Caco-2 (cell line): ENCODE measurements around the gene PLEKHG2. TPM values are rescaled to one million over a fixed set of nuclear protein-coding genes. Genes with fewer than 3 reads are reported as not detected.
A peak's percentile ranks its signal among the peaks of the same experiment; 100 is the strongest.

Experiments used
- BruUV-seq: library from RNA; stranded (reverse); fragments of 400-500 nt; replicated peaks from 2 replicates; lab custom pipeline; 2021; lab: Mats Ljungman, UMichigan
- CTCF ChIA-PET: fragments of 300-600 bp; sonication (Branson Sonifier 250); formaldehyde crosslinking; loops from one replicate; lab custom pipeline; 2022; ENCODE audit warnings: antibody characterized with exemption; lab: Charles Lee
- POLR2A ChIA-PET: fragments of 300-600 bp; sonication (Branson Sonifier 250); formaldehyde crosslinking; loops from one replicate; lab custom pipeline; 2022; ENCODE audit warnings: antibody characterized with exemption; lab: Charles Lee
- DNase-seq, 2 experiments: peaks; one replicate each; pipeline versions ENCODE4 v3.0.0 to v3.0.0-alpha.2; 2020 to 2022
- H3K27me3 ChIP-seq: replicated peaks from 2 replicates; pipeline ENCODE4 v1.6.0; 2011; ENCODE audit warnings: low read length; ENCODE audit not compliant: control insufficient read depth, insufficient read depth
- H3K36me3 ChIP-seq: 2 replicates; pipeline ENCODE4 v1.5.1; 2011; ENCODE audit warnings: low read length; ENCODE audit not compliant: control insufficient read depth, insufficient read depth
- H3K4me1 ChIP-seq: fragments of 250-450 bp; sonication (Bioruptor Pico); 2 replicates; pipeline ENCODE4 v1.5.1; 2020; ENCODE audit warnings: mild to moderate bottlenecking
- H3K4me3 ChIP-seq: 2 replicates; pipeline ENCODE4 v1.5.1; 2011; ENCODE audit warnings: low read depth, mild to moderate bottlenecking, control low read depth, low read length
- H3K9me3 ChIP-seq: fragments of 250-450 bp; sonication (Bioruptor Pico); 2 replicates; pipeline ENCODE4 v1.5.1; 2020; ENCODE audit warnings: mild to moderate bottlenecking, moderate library complexity
- H3K27ac Mint-ChIP-seq: one replicate; pipeline ENCODE4 v1.8.0; 2022; ENCODE audit warnings: mixed read lengths; ENCODE audit not compliant: unreplicated experiment
- H3K27me3 Mint-ChIP-seq: one replicate; pipeline ENCODE4 v1.8.0; 2022; ENCODE audit warnings: mixed read lengths; ENCODE audit not compliant: insufficient read depth, unreplicated experiment
- H3K36me3 Mint-ChIP-seq: one replicate; pipeline ENCODE4 v1.8.0; 2022; ENCODE audit warnings: mild to moderate bottlenecking, mixed read lengths; ENCODE audit not compliant: insufficient read depth, unreplicated experiment
- H3K4me1 Mint-ChIP-seq: one replicate; pipeline ENCODE4 v1.8.0; 2022; ENCODE audit warnings: low read depth, mixed read lengths; ENCODE audit not compliant: unreplicated experiment
- H3K4me3 Mint-ChIP-seq: one replicate; pipeline ENCODE4 v1.8.0; 2022; ENCODE audit warnings: mild to moderate bottlenecking, moderate library complexity, mixed read lengths; ENCODE audit not compliant: unreplicated experiment
- H3K9me3 Mint-ChIP-seq: one replicate; pipeline ENCODE4 v1.8.0; 2022; ENCODE audit warnings: mixed read lengths; ENCODE audit not compliant: unreplicated experiment
- CTCF ChIP-seq, 2 experiments: fragments of 200-600 bp in 1 of 2; IDR thresholded peaks; 1 replicate in 1 of 2; 2 replicates in 1 of 2; pipeline versions ENCODE4 v1.5.1 to v1.8.0; 2011 to 2022; ENCODE audit warnings: antibody characterized with exemption in 1 of 2, control low read depth in 1 of 2, inconsistent platforms in 1 of 2, low read depth in 1 of 2, low read length in 1 of 2, mild to moderate bottlenecking in 1 of 2, moderate library complexity in 1 of 2; ENCODE audit not compliant: insufficient read depth in 1 of 2, severe bottlenecking in 1 of 2, unreplicated experiment in 1 of 2
- intact Hi-C: fragments of 100-400 bp; cut with micrococcal nuclease; formaldehyde crosslinking; loops from one replicate; pipeline ENCODE4 v1.10.0; 2022; ENCODE audit not compliant: unreplicated experiment
- total RNA-seq: library from RNA; stranded (reverse); gene quantifications from 2 replicates; pipeline ENCODE4 v1.2.3, GENCODE V29; 2022

Gene PLEKHG2
- total RNA-seq, 1 experiment from 2014 or later, result 49.8 TPM

- peak; percentile 98 to 99 for DNase-seq
- intact Hi-C loops, result loop anchor here (1.0 to 2.0 kb wide), 3 partner anchors 9 to 57 kb away; partner anchors contain the start of gene TIMM50
- H3K4me3 ChIP-seq, result peak within 1 kb of the TSS; percentile 92
- no peaks in the 10 kb centered on the region for H3K27me3 ChIP-seq
- peaks cover 16% of the 10 kb centered on the region for H3K4me1 Mint-ChIP-seq
- no peak for TF ChIP-seq CTCF (IDR thresholded peaks at IDR 0.05; ENCODE audit: insufficient read depth in 1 of 2, low read depth in 1 of 2, low read length in 1 of 2, severe bottlenecking in 1 of 2, unreplicated experiment in 1 of 2)
- H3K27ac Mint-ChIP-seq, result peak within 1 kb of the TSS; percentile 98
- H3K36me3 ChIP-seq, result peaks cover 3% of the 10 kb centered on the region
- H3K4me3 Mint-ChIP-seq, result peak within 1 kb of the TSS; percentile 95
- BruUV-seq, result TSS peak; percentile 76
- CTCF ChIA-PET, result interaction anchor here (0.5 to 2.0 kb wide), 3 partner anchors 30 to 103 kb away, joined by 4 to 8 read pairs (median 7); partner anchors contain the start of gene SAMD4B
- peaks cover 47% of the 10 kb centered on the region for H3K36me3 Mint-ChIP-seq
- H3K9me3 Mint-ChIP-seq, result no peaks in the 10 kb centered on the region
- H3K4me1 ChIP-seq, result peaks cover 8% of the 10 kb centered on the region
- no peaks in the 10 kb centered on the region for H3K9me3 ChIP-seq
- H3K27me3 Mint-ChIP-seq, result no peaks in the 10 kb centered on the region
- POLR2A ChIA-PET, result interaction anchor here (0.6 to 2.3 kb wide), 4 partner anchors 10 to 104 kb away, joined by 3 to 53 read pairs (median 4); partner anchors contain the start of genes MED29, PAF1, RPS16 and SAMD4B
These were observed 33.0 kb downstream of the PLEKHG2 start, which contains the start of gene SUPT5H for GRCh38 chr19:39445196-39446111. TSS of gene SUPT5H (plus strand) at chr19:39445582. CDS start at chr19:39445891, 309 bp downstream.

GRCh38 chr19:39446365-39447084, 34.1 kb downstream of the PLEKHG2 start:
- POLR2A ChIA-PET, result no interaction called here
- intact Hi-C loops, result no loop called here
- Mint-ChIP-seq H3K36me3 (peaks cover 53% of the 10 kb centered on the region), H3K4me1 (peaks cover 18% of the 10 kb centered on the region), H3K27ac (peak overlapping the region; percentile 98), H3K27me3 (no peaks in the 10 kb centered on the region), H3K9me3 (no peaks in the 10 kb centered on the region), H3K4me3 (peak overlapping the region; percentile 95)
- no TSS peak for BruUV-seq
- H3K4me1 ChIP-seq, result peaks cover 8% of the 10 kb centered on the region
- no peaks in the 10 kb centered on the region for H3K9me3 ChIP-seq
- no peaks in the 10 kb centered on the region for H3K27me3 ChIP-seq
- TF ChIP-seq CTCF (IDR thresholded peaks at IDR 0.05; ENCODE audit: insufficient read depth in 1 of 2, low read depth in 1 of 2, low read length in 1 of 2, severe bottlenecking in 1 of 2, unreplicated experiment in 1 of 2), result no peak
- H3K36me3 ChIP-seq, result peaks cover 3% of the 10 kb centered on the region
- CTCF ChIA-PET, result no interaction called here
- no peak for DNase-seq
- H3K4me3 ChIP-seq, result peak overlapping the region; percentile 92

DNA sequence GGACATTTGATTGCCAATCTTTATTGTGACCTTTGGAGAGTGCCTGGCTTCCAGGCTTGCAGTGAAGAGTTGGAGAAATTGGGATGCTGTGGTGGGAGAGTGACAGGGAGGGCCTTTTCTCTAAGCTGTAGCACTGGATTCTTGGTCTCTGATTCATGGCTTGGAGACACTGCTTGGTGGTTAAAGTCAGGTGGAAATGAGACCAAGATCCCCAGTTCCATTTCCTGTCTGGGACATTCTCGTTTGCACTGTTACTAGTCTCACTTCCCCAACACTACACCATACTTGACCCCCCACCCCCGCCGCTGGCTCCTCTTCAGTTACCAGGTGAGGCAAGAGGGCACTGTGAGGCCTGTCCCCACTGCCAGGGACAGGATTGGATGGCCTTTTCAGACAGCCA, 35.8 kb downstream of the PLEKHG2 start:
- Histone ChIP-seq H3K27me3 (no peaks in the 10 kb centered on the region), H3K36me3 (peaks cover 3% of the 10 kb centered on the region), H3K9me3 (no peaks in the 10 kb centered on the region), H3K4me1 (peaks cover 8% of the 10 kb centered on the region), H3K4me3 (no peak overlapping the region)
- H3K36me3 Mint-ChIP-seq, result peaks cover 70% of the 10 kb centered on the region
- no peaks in the 10 kb centered on the region for H3K9me3 Mint-ChIP-seq
- H3K4me1 Mint-ChIP-seq, result peaks cover 18% of the 10 kb centered on the region
- no peak for TF ChIP-seq CTCF (IDR thresholded peaks at IDR 0.05; ENCODE audit: insufficient read depth in 1 of 2, low read depth in 1 of 2, low read length in 1 of 2, severe bottlenecking in 1 of 2, unreplicated experiment in 1 of 2)
- H3K27me3 Mint-ChIP-seq, result no peaks in the 10 kb centered on the region
- intact Hi-C loops, result no loop called here
- CTCF ChIA-PET, result no interaction called here
- H3K4me3 Mint-ChIP-seq, result no peak overlapping the region
- H3K27ac Mint-ChIP-seq, result no peak overlapping the region
- no peak for DNase-seq
- POLR2A ChIA-PET, result no interaction called here
- no TSS peak for BruUV-seq
